DMS 273 (cell line): Measurements from ENCODE around the gene RYK.
"Not testable (repeated sequence)": the region's sequence is repeated elsewhere in the genome, so short reads cannot be mapped to it uniquely, and the experiment has no call there.

Source experiments
- DNase-seq: peaks from one replicate; lab custom pipeline; 2025; ENCODE audit not compliant: unreplicated experiment; lab: John Stamatoyannopoulos, UW

Gene RYK

GRCh38 chr3:134250717-134251220, at the start of gene RYK:
TSS of gene RYK (minus strand) at chr3:134250859. CDS start at chr3:134250654, 205 bp downstream.
- DNase-seq: peak; percentile 94

GRCh38 chr3:134299888-134300206, 49.2 kb upstream of the RYK start:
- no peak for DNase-seq

- DNase-seq: peak; percentile 67
Observed at GRCh38 chr3:134299185-134299887, 48.7 kb upstream of the RYK start.

- DNase-seq: no peak
Observed at GRCh38 chr3:134298249-134298648, 47.6 kb upstream of the RYK start.

GRCh38 chr3:134296616-134297015, 46.0 kb upstream of the RYK start:
- no peak for DNase-seq

GRCh38 chr3:134295930-134296329, 45.3 kb upstream of the RYK start:
- DNase-seq: no peak

- DNase-seq: no peak
Observed at GRCh38 chr3:134294302-134295280, 43.9 kb upstream of the RYK start.

GRCh38 chr3:134291319-134292254, 40.9 kb upstream of the RYK start:
- peak; percentile 81 for DNase-seq

GRCh38 chr3:134287512-134287911, 36.9 kb upstream of the RYK start:
- DNase-seq: no peak

- no peak for DNase-seq
Observed at GRCh38 chr3:134284438-134284837, 33.8 kb upstream of the RYK start.

- no peak for DNase-seq
Observed at GRCh38 chr3:134282659-134283047, 32.0 kb upstream of the RYK start.

GRCh38 chr3:134281912-134282658, 31.4 kb upstream of the RYK start:
- DNase-seq: no peak

GRCh38 chr3:134279466-134279865, 28.8 kb upstream of the RYK start:
- no peak for DNase-seq

GRCh38 chr3:134277066-134277660, 26.5 kb upstream of the RYK start:
- no peak for DNase-seq

GRCh38 chr3:134276086-134276485, 25.4 kb upstream of the RYK start:
- DNase-seq: no peak

- not testable (repeated sequence) for DNase-seq
Observed at GRCh38 chr3:134275110-134275509, 24.5 kb upstream of the RYK start.

- DNase-seq: no peak
Observed at GRCh38 chr3:134274571-134274970, 23.9 kb upstream of the RYK start.

- no peak for DNase-seq
Observed at GRCh38 chr3:134267996-134268395, 17.3 kb upstream of the RYK start.

- DNase-seq: no peak
Observed at GRCh38 chr3:134260987-134261386, 10.3 kb upstream of the RYK start.
